DND-41 (cell line): Measurements from ENCODE around the gene NRXN3.

Experiments used
- ATAC-seq: fragments of 200-7000 bp; cut with Tn5 transposase; 3 replicates; pipeline ENCODE4 v1.9.1; 2021; ENCODE audit warnings: low read depth; ENCODE audit not compliant: insufficient read depth
- DNase-seq: peaks from one replicate; pipeline ENCODE4 v3.0.0-alpha.2; 2020
- H2AFZ ChIP-seq: 2 replicates; pipeline ENCODE4 v1.6.0; 2012; ENCODE audit warnings: low read depth, low read length
- H3K27ac ChIP-seq: 2 replicates; pipeline ENCODE4 v1.5.1; 2012; ENCODE audit warnings: low read length, inconsistent platforms
- H3K27me3 ChIP-seq: fragments of 200-600 bp; sonication (generic); 2 replicates; pipeline ENCODE4 v1.6.0; 2012; ENCODE audit warnings: low read length, mild to moderate bottlenecking, inconsistent platforms; ENCODE audit not compliant: insufficient read depth, poor library complexity
- H3K36me3 ChIP-seq: 2 replicates; pipeline ENCODE4 v1.5.1; 2012; ENCODE audit warnings: low read length, inconsistent platforms; ENCODE audit not compliant: insufficient read depth
- H3K4me1 ChIP-seq: 2 replicates; pipeline ENCODE4 v1.5.1; 2012; ENCODE audit warnings: mild to moderate bottlenecking, low read length; ENCODE audit not compliant: insufficient read depth
- H3K4me2 ChIP-seq: 2 replicates; pipeline ENCODE4 v1.6.0; 2012; ENCODE audit warnings: mild to moderate bottlenecking, moderate library complexity, low read length, inconsistent platforms; ENCODE audit not compliant: insufficient read depth
- H3K4me3 ChIP-seq, 2 experiments: fragments of 200-600 bp in 1 of 2; shearing (Covaris generic) in 1 of 2; 2 replicates each; pipeline ENCODE4 v1.5.1; 2012 to 2016; ENCODE audit warnings: inconsistent platforms in 2 of 2, low read length in 2 of 2, mild to moderate bottlenecking in 2 of 2, low read depth in 1 of 2, moderate library complexity in 1 of 2
- H3K79me2 ChIP-seq: 2 replicates; pipeline ENCODE4 v1.6.0; 2012; ENCODE audit warnings: low read length, inconsistent platforms; ENCODE audit not compliant: insufficient read depth
- H3K9ac ChIP-seq: 2 replicates; pipeline ENCODE4 v1.6.0; 2012; ENCODE audit warnings: low read depth, mild to moderate bottlenecking, inconsistent platforms, low read length, moderate library complexity
- H3K9me3 ChIP-seq: 2 replicates; pipeline ENCODE4 v1.5.1; 2012; ENCODE audit warnings: low read length, moderate library complexity, mild to moderate bottlenecking, inconsistent platforms; ENCODE audit not compliant: insufficient read depth, severe bottlenecking
- H4K20me1 ChIP-seq: 2 replicates; pipeline ENCODE4 v1.6.0; 2012; ENCODE audit warnings: low read length; ENCODE audit not compliant: insufficient read depth
- CTCF ChIP-seq: IDR thresholded peaks from 2 replicates; pipeline ENCODE4 v1.5.1; 2012; ENCODE audit warnings: borderline replicate concordance, low read length, moderate library complexity, mild to moderate bottlenecking; ENCODE audit not compliant: poor library complexity, severe bottlenecking; ENCODE audit errors: extremely low read depth
- EZH2 ChIP-seq: IDR thresholded peaks from 3 replicates; pipeline ENCODE4 v1.6.1; 2012; ENCODE audit warnings: borderline replicate concordance, low read depth, mild to moderate bottlenecking, moderate library complexity, low read length, inconsistent platforms; ENCODE audit not compliant: severe bottlenecking

The NRXN3 gene

GRCh38 chr14:78356391-78356790, 186.2 kb downstream of the NRXN3 start:
- Histone ChIP-seq H3K36me3 (no peaks in the 10 kb centered on the region), H3K4me2 (no peak overlapping the region), H2AFZ (no peak overlapping the region), H3K79me2 (no peaks in the 10 kb centered on the region), H3K4me1 (no peaks in the 10 kb centered on the region), H3K4me3 (no peak overlapping the region), H3K9me3 (no peaks in the 10 kb centered on the region), H3K27me3 (no peaks in the 10 kb centered on the region), H3K27ac (no peak overlapping the region), H4K20me1 (no peaks in the 10 kb centered on the region), H3K9ac (no peak overlapping the region)
- TF ChIP-seq CTCF (no peak), EZH2 (no peak)
- DNase-seq (no peak), ATAC-seq (no peak)

- Histone ChIP-seq H4K20me1 (no peaks in the 10 kb centered on the region), H3K79me2 (no peaks in the 10 kb centered on the region), H3K27ac (no peak overlapping the region), H3K27me3 (no peaks in the 10 kb centered on the region), H3K4me3 (no peak overlapping the region), H3K9me3 (no peaks in the 10 kb centered on the region), H3K36me3 (no peaks in the 10 kb centered on the region), H2AFZ (no peak overlapping the region), H3K9ac (no peak overlapping the region), H3K4me2 (no peak overlapping the region), H3K4me1 (no peaks in the 10 kb centered on the region)
- DNase-seq (no peak), ATAC-seq (no peak)
- TF ChIP-seq CTCF, result no peak
Measured at GRCh38 chr14:78358591-78358990, 188.4 kb downstream of the NRXN3 start.

GRCh38 chr14:78359581-78359980, 189.4 kb downstream of the NRXN3 start:
- H2AFZ ChIP-seq, result no peak overlapping the region
- no peak overlapping the region for H3K4me3 ChIP-seq
- no peaks in the 10 kb centered on the region for H4K20me1 ChIP-seq
- ATAC-seq (no peak), DNase-seq (no peak)
- no peaks in the 10 kb centered on the region for H3K36me3 ChIP-seq
- H3K79me2 ChIP-seq, result no peaks in the 10 kb centered on the region
- H3K9me3 ChIP-seq, result no peaks in the 10 kb centered on the region
- H3K27ac ChIP-seq, result no peak overlapping the region
- no peak overlapping the region for H3K9ac ChIP-seq
- no peaks in the 10 kb centered on the region for H3K27me3 ChIP-seq
- TF ChIP-seq EZH2 (no peak), CTCF (no peak)
- no peaks in the 10 kb centered on the region for H3K4me1 ChIP-seq
- H3K4me2 ChIP-seq, result no peak overlapping the region

- no peak overlapping the region for H3K9ac ChIP-seq
- ATAC-seq (no peak), DNase-seq (no peak)
- no peaks in the 10 kb centered on the region for H3K4me1 ChIP-seq
- H3K9me3 ChIP-seq, result no peaks in the 10 kb centered on the region
- no peaks in the 10 kb centered on the region for H3K27me3 ChIP-seq
- H3K27ac ChIP-seq, result no peak overlapping the region
- no peak overlapping the region for H2AFZ ChIP-seq
- no peak overlapping the region for H3K4me3 ChIP-seq
- no peaks in the 10 kb centered on the region for H3K36me3 ChIP-seq
- H3K4me2 ChIP-seq, result no peak overlapping the region
- no peaks in the 10 kb centered on the region for H4K20me1 ChIP-seq
- no peaks in the 10 kb centered on the region for H3K79me2 ChIP-seq
- no peak for TF ChIP-seq CTCF
Measured at GRCh38 chr14:78363008-78363407, 192.8 kb downstream of the NRXN3 start.
